HEK293T (cell line): ENCODE measurements around the gene RABGAP1L.

ENCODE experiments used
- CTCF ChIA-PET: fragments of 350-600 bp; formaldehyde crosslinking; extraction: SDS; loops from one replicate; lab custom pipeline; 2021; ENCODE audit warnings: antibody characterized with exemption, inconsistent platforms; lab: Yijun Ruan, JAX
- POLR2A ChIA-PET: fragments of 350-600 bp; formaldehyde crosslinking; extraction: SDS; loops from one replicate; lab custom pipeline; 2020; ENCODE audit warnings: antibody characterized with exemption, inconsistent platforms; lab: Yijun Ruan, JAX
- DNase-seq: peaks from one replicate; pipeline ENCODE4 v3.0.0; 2012; ENCODE audit warnings: mixed read lengths; ENCODE audit errors: extremely low spot score
- ARNT ChIP-seq: fragments of 450-650 bp; IDR thresholded peaks from 2 replicates; pipeline ENCODE4 v1.6.1; 2017; ENCODE audit warnings: mild to moderate bottlenecking
- BHLHE40 ChIP-seq: fragments of 450-650 bp; IDR thresholded peaks from 2 replicates; pipeline ENCODE4 v1.6.1; 2016; ENCODE audit warnings: mild to moderate bottlenecking, moderate library complexity, borderline replicate concordance
- CTBP1 ChIP-seq: fragments of 450-650 bp; IDR thresholded peaks from 2 replicates; pipeline ENCODE4 v1.6.1; 2016; ENCODE audit warnings: borderline replicate concordance
- ELF4 ChIP-seq: fragments of 450-650 bp; IDR thresholded peaks from 2 replicates; pipeline ENCODE4 v1.6.1; 2017; ENCODE audit warnings: antibody characterized with exemption
- FOXA1 ChIP-seq: fragments of 450-650 bp; IDR thresholded peaks from 2 replicates; pipeline ENCODE4 v1.6.1; 2016; ENCODE audit warnings: mild to moderate bottlenecking
- FOXK2 ChIP-seq: fragments of 450-650 bp; IDR thresholded peaks from 2 replicates; pipeline ENCODE4 v1.6.1; 2016; ENCODE audit warnings: mild to moderate bottlenecking
- FOXM1 ChIP-seq: fragments of 450-650 bp; IDR thresholded peaks from 2 replicates; pipeline ENCODE4 v1.6.1; 2017; ENCODE audit warnings: mild to moderate bottlenecking, borderline replicate concordance
- HDGF ChIP-seq: fragments of 450-650 bp; IDR thresholded peaks from 2 replicates; pipeline ENCODE4 v1.6.1; 2017; ENCODE audit warnings: antibody characterized with exemption, borderline replicate concordance
- L3MBTL2 ChIP-seq: fragments of 450-650 bp; conservative IDR thresholded peaks from 2 replicates; pipeline ENCODE4 v1.6.1; 2016; ENCODE audit warnings: mild to moderate bottlenecking
- LEF1 ChIP-seq: fragments of 450-650 bp; IDR thresholded peaks from 2 replicates; pipeline ENCODE4 v1.6.1; 2017; ENCODE audit warnings: mild to moderate bottlenecking, borderline replicate concordance
- NFRKB ChIP-seq: fragments of 450-650 bp; IDR thresholded peaks from 2 replicates; pipeline ENCODE4 v1.6.1; 2016; ENCODE audit warnings: mild to moderate bottlenecking, moderate library complexity
- PKNOX1 ChIP-seq: fragments of 450-650 bp; IDR thresholded peaks from 2 replicates; pipeline ENCODE4 v1.6.1; 2016
- SP1 ChIP-seq: fragments of 450-650 bp; IDR thresholded peaks from 2 replicates; pipeline ENCODE4 v1.6.1; 2017
- SUZ12 ChIP-seq: fragments of 450-650 bp; IDR thresholded peaks from 2 replicates; pipeline ENCODE4 v1.6.1; 2016; ENCODE audit warnings: mild to moderate bottlenecking
- TARDBP ChIP-seq: fragments of 450-650 bp; IDR thresholded peaks from 2 replicates; pipeline ENCODE4 v1.6.1; 2016
- ZNF384 ChIP-seq: fragments of 450-650 bp; IDR thresholded peaks from 2 replicates; pipeline ENCODE4 v1.6.1; 2016

The RABGAP1L gene

GRCh38 chr1:174742805-174743653 lies 583.7 kb downstream of the RABGAP1L start:
- TF ChIP-seq CTBP1 (no peak), SP1 (no peak), LEF1 (no peak)
- no peak for DNase-seq
- ChIA-PET POLR2A (no interaction called here), CTCF (interaction anchor here (0.6 kb wide), 1 partner anchor 481 kb away, joined by 4 read pairs; no protein-coding TSS in a partner anchor)

DNA sequence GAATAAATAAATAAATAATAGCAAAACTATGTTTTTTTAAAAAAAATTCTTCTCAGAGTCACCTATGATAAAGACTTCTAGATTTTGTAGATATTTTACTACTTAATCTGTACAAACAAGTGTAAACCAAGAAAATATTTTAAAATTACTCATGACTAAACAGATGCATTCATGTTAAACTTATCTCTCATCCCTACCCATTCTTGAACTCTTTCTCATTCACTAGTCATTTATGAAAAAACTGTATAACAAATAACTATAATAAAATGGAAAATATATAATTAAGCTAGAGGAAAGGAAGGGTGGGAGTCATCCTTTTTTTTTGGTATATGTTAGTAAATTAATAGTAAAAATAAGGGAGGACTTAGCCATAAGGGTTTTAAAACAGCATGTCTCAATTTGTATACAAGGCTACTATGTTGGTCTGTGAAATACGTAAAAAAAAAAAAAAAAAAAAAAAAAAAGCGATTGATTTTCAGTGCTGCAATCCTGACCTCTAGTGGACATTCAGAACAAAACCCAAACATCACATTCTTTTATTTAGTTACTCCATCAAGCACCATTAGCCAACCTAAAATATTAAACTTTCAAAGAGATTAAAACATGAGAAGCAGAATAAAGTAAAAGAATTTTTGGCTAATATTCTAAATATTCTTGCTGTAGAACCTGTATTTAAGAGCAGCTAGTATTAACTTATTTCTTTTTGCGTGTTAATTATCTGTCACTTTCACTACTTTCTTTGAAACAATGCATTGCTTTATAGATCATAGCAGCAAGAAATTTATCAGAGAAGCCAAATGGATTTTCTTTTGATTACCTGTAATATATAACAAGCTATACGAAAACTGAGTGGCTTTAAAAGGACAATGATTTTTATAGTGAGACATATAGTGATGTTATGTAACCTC lies 584.6 kb downstream of the RABGAP1L start:
- CTCF ChIA-PET: interaction anchor here (0.7 to 1.2 kb wide), 2 partner anchors 347 to 481 kb away, joined by 3 read pairs; no protein-coding TSS in a partner anchor
- DNase-seq: peak; percentile 50
- TF ChIP-seq ZNF384 (peak; percentile 99), LEF1 (no peak)
- POLR2A ChIA-PET: no interaction called here

DNA sequence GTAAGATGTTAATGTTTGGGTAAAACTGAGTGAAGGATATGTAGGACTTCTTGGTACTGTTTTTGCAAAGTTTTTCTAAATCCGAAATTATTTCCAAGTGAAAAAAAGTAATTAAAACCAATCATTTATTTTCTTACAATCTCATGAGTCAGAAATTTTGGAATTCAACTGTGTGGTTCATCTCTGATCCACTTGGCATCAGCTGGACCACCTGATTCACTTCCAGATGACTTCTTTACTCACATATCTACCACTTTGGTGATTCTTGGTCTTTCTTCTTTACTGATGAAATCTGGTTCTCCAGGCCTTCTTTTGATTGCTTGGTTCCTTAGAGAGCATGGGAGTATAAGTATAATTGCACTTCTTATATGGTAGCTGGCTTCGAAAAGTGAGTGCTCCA lies 585.6 kb downstream of the RABGAP1L start:
- POLR2A ChIA-PET: no interaction called here
- TF ChIP-seq LEF1: no peak
- no peak for TF ChIP-seq CTBP1
- no peak for TF ChIP-seq FOXK2
- TF ChIP-seq PKNOX1: no peak
- no peak for TF ChIP-seq SUZ12
- TF ChIP-seq L3MBTL2: no peak
- no peak for TF ChIP-seq BHLHE40
- no peak for TF ChIP-seq ZNF384
- TF ChIP-seq FOXA1: no peak
- no peak for TF ChIP-seq SP1
- no peak for TF ChIP-seq NFRKB
- TF ChIP-seq FOXM1: no peak
- TF ChIP-seq HDGF: no peak
- TF ChIP-seq TARDBP: no peak
- TF ChIP-seq ELF4: no peak
- TF ChIP-seq ARNT: no peak
- CTCF ChIA-PET: interaction anchor here (1.2 kb wide), 1 partner anchor 482 kb away, joined by 3 read pairs; no protein-coding TSS in a partner anchor

GRCh38 chr1:174746024-174746808 lies 586.9 kb downstream of the RABGAP1L start:
- ChIA-PET POLR2A (no interaction called here), CTCF (interaction anchor here (0.6 to 1.4 kb wide), 3 partner anchors 484 to 979 kb away, joined by 3 to 6 read pairs (median 5); no protein-coding TSS in a partner anchor)
- TF ChIP-seq ELF4 (no peak), L3MBTL2 (no peak), LEF1 (no peak), FOXM1 (no peak), TARDBP (no peak), ZNF384 (no peak), CTBP1 (no peak), FOXA1 (no peak), SP1 (no peak), FOXK2 (no peak), PKNOX1 (no peak)
- no peak for DNase-seq

More for the DNA sequence above, 585.6 kb downstream of the RABGAP1L start:
- DNase-seq: no peak

- ChIA-PET CTCF (interaction anchor here (0.7 to 1.6 kb wide), 2 partner anchors 235 to 485 kb away, joined by 4 to 5 read pairs; no protein-coding TSS in a partner anchor), POLR2A (no interaction called here)
- TF ChIP-seq FOXM1: no peak
- TF ChIP-seq NFRKB: no peak
- TF ChIP-seq SUZ12: no peak
- no peak for TF ChIP-seq ZNF384
- TF ChIP-seq BHLHE40: no peak
- TF ChIP-seq HDGF: no peak
- TF ChIP-seq L3MBTL2: no peak
- no peak for DNase-seq
Observed at GRCh38 chr1:174747613-174748012, 588.3 kb downstream of the RABGAP1L start.

- ChIA-PET POLR2A (no interaction called here), CTCF (interaction anchor here (1.6 kb wide), 1 partner anchor 486 kb away, joined by 4 read pairs; no protein-coding TSS in a partner anchor)
- TF ChIP-seq FOXA1 (no peak), BHLHE40 (no peak), ELF4 (no peak), L3MBTL2 (no peak), PKNOX1 (no peak), FOXM1 (no peak), ZNF384 (no peak)
- DNase-seq: no peak
Observed at GRCh38 chr1:174748586-174748985, 589.3 kb downstream of the RABGAP1L start.
